Subcutaneous abdominal adipose tissue (tissue), 5 donors: ENCODE measurements around the gene LRP1B.

Experiments
- H3K27ac ChIP-seq: one replicate; pipeline ENCODE4 v1.7.0; 2013; ENCODE audit warnings: low read depth, mild to moderate bottlenecking, inconsistent platforms, low read length, moderate library complexity
- H3K27me3 ChIP-seq, 5 donors: one replicate each; pipeline ENCODE4 v1.7.0; 2013; ENCODE audit warnings: low read length in 5 of 5, inconsistent platforms in 1 of 5; ENCODE audit not compliant: control insufficient read depth in 5 of 5, insufficient read depth in 4 of 5
- H3K36me3 ChIP-seq, 5 donors: one replicate each; pipeline ENCODE4 v1.7.0; 2013; ENCODE audit warnings: low read length in 5 of 5; ENCODE audit not compliant: control insufficient read depth in 5 of 5, insufficient read depth in 5 of 5
- H3K4me1 ChIP-seq, 5 donors: one replicate each; pipeline ENCODE4 v1.7.0; 2013; ENCODE audit warnings: low read length in 5 of 5, mild to moderate bottlenecking in 3 of 5, moderate library complexity in 1 of 5; ENCODE audit not compliant: control insufficient read depth in 5 of 5, insufficient read depth in 5 of 5
- H3K4me3 ChIP-seq, 5 donors: one replicate each; pipeline ENCODE4 v1.7.0; 2013; ENCODE audit warnings: low read length in 5 of 5, low read depth in 1 of 5
- H3K9ac ChIP-seq, 5 donors: one replicate each; pipeline ENCODE4 v1.7.0; 2013; ENCODE audit warnings: low read length in 5 of 5, mild to moderate bottlenecking in 4 of 5, moderate library complexity in 3 of 5
- H3K9me3 ChIP-seq, 5 donors: one replicate each; pipeline ENCODE4 v1.7.0; 2013; ENCODE audit warnings: low read length in 5 of 5; ENCODE audit not compliant: control insufficient read depth in 5 of 5
- donor health status: healthy.
- donor health status: healthy.
- donor health status: healthy.
- donor health status: healthy.
- donor health status: healthy.

LRP1B gene

DNA sequence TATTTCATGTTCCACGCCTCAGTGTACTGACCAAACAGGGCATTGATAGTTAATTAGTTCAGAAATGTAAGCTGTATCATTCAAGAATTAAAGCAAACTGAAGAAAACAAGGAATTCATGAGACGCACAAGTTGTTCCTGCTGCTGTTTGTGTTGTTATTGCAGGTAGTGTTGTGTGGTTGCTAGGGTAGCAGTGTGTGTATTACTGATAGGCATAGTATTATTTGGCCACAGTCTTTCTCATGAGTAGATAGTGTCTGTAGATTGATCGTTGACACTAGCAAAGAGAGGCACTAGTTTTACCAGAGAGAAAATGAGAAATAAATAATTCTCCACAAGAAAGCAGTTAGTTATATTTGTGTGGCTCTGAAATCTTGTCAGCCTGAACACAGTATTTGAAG lies 548.6 kb downstream of the LRP1B start:
- Histone ChIP-seq H3K9ac (no peak overlapping the region), H3K27me3 (no peaks in the 10 kb centered on the region), H3K9me3 (no peaks in the 10 kb centered on the region), H3K36me3 (no peaks in the 10 kb centered on the region), H3K4me1 (no peaks in the 10 kb centered on the region), H3K27ac (no peak overlapping the region), H3K4me3 (no peak overlapping the region)

DNA sequence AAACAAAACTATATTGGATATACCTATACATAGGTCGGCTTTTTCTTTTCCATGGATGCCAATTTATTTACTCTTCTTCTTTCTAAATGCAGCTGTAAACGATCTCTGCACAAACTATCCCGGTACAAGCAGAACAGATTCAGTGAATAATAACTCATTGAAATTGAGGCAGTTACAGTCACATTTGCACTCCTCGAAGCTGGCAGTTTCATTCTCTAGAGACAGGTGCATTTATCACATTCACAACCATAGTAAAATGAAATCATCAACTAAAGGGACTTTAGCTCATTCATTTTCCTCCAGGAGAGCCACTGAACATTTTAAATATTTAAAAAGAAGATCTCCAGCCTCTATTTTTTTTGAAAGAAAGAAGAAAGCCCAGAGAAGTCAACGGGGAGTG lies 551.7 kb downstream of the LRP1B start:
- Histone ChIP-seq H3K36me3 (no peaks in the 10 kb centered on the region), H3K27ac (no peak overlapping the region), H3K4me1 (no peaks in the 10 kb centered on the region), H3K9ac (no peak overlapping the region), H3K4me3 (no peak overlapping the region), H3K27me3 (no peaks in the 10 kb centered on the region), H3K9me3 (no peaks in the 10 kb centered on the region)

DNA sequence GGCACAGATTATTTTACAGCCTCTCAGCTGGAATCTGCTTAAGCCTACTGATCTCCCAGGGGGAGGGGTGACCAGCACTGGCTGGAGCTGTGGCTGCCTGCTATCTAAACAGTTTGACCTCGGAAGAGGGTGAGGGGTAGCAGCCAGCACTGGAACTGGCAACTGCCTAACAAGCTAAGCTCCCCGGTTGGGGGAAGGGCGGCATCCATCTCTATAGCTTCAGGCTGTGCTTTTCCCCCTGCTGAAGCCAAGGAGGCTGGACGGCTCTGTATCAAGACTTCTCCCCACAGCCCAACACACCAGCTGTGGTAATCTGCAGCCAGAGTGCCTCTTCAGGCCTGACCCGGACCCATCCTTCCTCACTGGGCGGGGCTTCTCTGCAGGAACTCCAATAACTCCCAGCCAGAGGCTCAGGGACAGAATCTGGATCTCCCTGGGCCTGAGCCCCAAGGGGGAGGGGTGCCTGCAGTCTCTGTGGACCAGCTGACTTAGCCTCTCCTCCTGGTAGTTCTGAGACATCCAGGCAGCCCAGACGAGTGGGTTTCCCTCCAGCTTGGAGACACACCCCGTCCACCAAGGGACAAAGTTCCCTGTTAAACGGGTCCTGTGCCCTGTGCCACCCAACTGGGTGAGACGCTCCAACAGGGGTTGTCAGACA lies 560.2 kb downstream of the LRP1B start:
- Histone ChIP-seq H3K4me3 (no peak overlapping the region), H3K36me3 (no peaks in the 10 kb centered on the region), H3K9ac (no peak overlapping the region), H3K4me1 (no peaks in the 10 kb centered on the region), H3K27me3 (no peaks in the 10 kb centered on the region), H3K27ac (no peak overlapping the region), H3K9me3 (no peaks in the 10 kb centered on the region)

DNA sequence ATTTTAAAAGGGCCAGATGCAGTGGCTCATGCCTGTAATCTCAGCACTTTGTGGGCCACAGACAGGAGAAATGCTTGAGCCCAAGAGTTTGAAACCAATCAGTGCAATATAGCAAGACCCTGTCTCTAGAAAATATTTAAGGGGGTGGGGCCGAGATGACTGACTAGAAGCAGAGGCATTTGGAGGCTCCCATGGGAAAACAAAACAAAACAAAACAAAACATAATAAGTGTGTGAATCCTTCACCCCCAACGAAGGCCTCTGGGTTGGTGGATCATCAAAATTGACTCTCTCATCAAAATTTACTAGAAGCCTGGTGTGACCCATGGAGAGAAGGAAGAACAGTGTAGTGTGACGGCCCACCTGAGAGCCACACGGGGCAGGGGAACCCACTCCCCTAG lies 560.9 kb downstream of the LRP1B start:
- H3K9ac ChIP-seq: no peak overlapping the region
- H3K4me1 ChIP-seq: no peaks in the 10 kb centered on the region
- no peaks in the 10 kb centered on the region for H3K9me3 ChIP-seq

DNA sequence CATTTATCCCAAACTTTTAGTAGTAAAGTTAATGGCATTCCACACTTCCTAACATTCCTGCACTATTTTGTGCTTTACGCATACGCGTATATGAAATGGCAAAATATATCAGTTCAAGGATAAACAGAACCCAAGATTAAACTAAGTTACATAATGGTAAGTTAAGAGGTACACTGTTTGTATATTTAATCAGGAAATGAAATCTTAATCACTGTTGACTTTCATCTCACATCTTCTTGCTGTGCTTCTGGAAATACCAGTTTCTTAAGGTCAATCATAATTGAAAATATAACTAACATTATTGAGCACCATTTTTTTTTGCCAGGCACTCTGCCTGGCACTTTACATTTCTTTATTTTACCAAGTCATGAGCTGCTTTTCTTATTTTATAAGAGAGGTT lies 565.2 kb downstream of the LRP1B start:
- no peak overlapping the region for H3K4me3 ChIP-seq
- H3K27me3 ChIP-seq: no peaks in the 10 kb centered on the region
- H3K27ac ChIP-seq: no peak overlapping the region
- no peaks in the 10 kb centered on the region for H3K9me3 ChIP-seq
- no peaks in the 10 kb centered on the region for H3K4me1 ChIP-seq
- no peaks in the 10 kb centered on the region for H3K36me3 ChIP-seq
- no peak overlapping the region for H3K9ac ChIP-seq

More for the DNA sequence above, 560.9 kb downstream of the LRP1B start:
- no peaks in the 10 kb centered on the region for H3K36me3 ChIP-seq
- H3K4me3 ChIP-seq: no peak overlapping the region
- no peaks in the 10 kb centered on the region for H3K27me3 ChIP-seq
- H3K27ac ChIP-seq: no peak overlapping the region

DNA sequence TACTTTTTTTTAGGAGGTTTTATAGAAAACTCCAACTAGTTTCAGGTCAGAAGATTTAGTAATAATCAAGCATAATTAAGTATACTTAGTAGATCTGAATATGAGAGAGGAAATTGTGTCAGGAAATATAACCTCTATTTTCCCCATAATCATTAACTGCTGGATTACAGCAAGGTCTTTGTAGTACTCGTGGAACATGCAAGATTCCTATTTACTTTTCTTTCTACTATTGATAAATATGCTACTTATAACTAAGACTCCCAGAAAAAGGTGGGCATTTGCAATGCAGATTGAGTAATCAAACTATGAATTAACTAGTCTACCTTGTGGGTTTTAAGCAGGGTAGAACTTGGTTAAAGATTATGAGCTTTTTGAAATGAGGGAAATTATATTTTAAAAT lies 570.1 kb downstream of the LRP1B start:
- Histone ChIP-seq H3K27ac (no peak overlapping the region), H3K4me3 (no peak overlapping the region), H3K9me3 (no peaks in the 10 kb centered on the region), H3K36me3 (no peaks in the 10 kb centered on the region), H3K9ac (no peak overlapping the region), H3K4me1 (no peaks in the 10 kb centered on the region), H3K27me3 (no peaks in the 10 kb centered on the region)

DNA sequence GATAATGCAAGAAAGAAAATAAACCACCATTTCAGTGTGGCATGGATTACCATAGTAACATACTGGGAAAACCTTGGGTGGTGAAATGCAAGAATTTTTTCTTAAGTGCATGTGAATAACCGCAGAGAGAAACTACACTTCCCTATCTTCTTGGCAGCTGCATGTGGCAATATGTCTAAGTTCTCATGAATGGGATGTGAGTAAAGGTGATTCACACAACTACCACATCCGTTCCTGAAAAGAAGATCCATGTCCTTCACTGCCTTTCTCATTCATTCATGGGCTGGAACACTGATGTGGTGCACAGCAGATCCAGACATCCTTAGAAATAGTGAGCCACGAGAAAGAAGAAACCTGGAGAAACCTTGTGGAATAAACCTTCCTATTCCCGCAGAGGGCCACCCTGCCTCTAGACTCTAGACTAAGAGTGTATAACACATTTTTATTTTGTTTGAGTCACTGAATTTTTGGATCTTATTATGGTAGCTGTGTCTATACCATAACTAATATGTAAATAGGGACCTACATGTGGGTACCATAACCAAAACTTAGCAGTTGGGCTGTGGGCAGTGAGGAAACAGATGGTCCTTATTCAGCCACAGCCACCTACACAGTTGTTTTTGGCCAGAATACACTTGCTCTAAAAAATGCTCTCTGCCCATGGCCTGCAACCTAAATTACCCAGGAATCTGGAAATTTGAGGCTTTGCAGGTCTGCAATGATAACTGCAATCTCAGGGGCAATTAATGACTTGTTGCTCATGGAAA lies 573.3 kb downstream of the LRP1B start:
- no peak overlapping the region for H3K9ac ChIP-seq
- H3K9me3 ChIP-seq: no peaks in the 10 kb centered on the region
- no peaks in the 10 kb centered on the region for H3K27me3 ChIP-seq
- no peak overlapping the region for H3K27ac ChIP-seq
- no peak overlapping the region for H3K4me3 ChIP-seq
- no peaks in the 10 kb centered on the region for H3K36me3 ChIP-seq
- no peaks in the 10 kb centered on the region for H3K4me1 ChIP-seq

DNA sequence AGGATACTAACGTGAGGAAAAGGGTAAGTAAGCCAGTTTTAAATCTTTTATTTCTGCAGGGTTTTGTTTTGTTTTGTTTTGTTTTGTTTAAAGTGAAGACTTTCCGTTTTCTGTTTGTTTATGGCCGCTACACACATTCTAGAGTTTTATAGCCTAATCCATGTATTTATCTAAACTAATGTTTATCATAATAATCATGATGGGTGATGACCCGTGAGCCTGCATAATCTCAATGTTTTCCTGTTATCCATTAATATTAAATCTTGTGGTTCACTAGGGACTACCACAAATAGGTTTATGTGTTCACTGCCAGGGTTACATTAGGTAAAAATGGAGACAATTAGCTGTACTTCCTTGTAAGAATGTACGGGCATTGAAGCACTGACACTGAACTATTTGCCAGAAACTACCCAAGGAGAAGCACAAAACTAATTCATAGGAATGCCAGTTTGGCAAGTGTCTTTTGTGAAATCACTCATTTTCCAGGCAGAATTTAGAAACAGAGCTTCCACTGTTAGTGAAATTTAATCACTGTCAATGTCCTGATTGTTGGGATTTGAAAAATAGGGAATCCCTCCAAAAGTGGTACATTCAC lies 574.8 kb downstream of the LRP1B start:
- H3K9ac ChIP-seq: no peak overlapping the region
- H3K4me3 ChIP-seq: no peak overlapping the region
- H3K36me3 ChIP-seq: no peaks in the 10 kb centered on the region
- H3K9me3 ChIP-seq: no peaks in the 10 kb centered on the region
- no peaks in the 10 kb centered on the region for H3K4me1 ChIP-seq
- no peaks in the 10 kb centered on the region for H3K27me3 ChIP-seq
- H3K27ac ChIP-seq: no peak overlapping the region

DNA sequence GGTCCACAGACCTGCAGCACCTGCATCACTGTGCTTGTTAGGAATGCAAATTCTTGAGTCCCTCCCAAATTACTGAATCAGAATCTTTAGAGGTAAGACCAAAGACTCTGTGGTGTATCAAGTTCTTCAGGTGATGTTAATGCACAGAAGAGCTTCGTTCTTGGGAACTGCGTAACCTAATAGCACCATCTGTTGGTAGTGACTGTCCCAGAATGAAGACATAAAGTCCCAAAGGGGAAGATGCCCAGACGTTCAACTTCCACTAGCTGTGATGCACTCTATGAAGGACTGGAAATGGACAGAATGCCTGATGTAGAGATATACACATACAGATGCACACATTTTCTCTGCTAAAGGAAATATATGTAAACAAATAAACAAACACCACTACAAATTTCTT lies 576.0 kb downstream of the LRP1B start:
- Histone ChIP-seq H3K27ac (no peak overlapping the region), H3K36me3 (no peaks in the 10 kb centered on the region)

DNA sequence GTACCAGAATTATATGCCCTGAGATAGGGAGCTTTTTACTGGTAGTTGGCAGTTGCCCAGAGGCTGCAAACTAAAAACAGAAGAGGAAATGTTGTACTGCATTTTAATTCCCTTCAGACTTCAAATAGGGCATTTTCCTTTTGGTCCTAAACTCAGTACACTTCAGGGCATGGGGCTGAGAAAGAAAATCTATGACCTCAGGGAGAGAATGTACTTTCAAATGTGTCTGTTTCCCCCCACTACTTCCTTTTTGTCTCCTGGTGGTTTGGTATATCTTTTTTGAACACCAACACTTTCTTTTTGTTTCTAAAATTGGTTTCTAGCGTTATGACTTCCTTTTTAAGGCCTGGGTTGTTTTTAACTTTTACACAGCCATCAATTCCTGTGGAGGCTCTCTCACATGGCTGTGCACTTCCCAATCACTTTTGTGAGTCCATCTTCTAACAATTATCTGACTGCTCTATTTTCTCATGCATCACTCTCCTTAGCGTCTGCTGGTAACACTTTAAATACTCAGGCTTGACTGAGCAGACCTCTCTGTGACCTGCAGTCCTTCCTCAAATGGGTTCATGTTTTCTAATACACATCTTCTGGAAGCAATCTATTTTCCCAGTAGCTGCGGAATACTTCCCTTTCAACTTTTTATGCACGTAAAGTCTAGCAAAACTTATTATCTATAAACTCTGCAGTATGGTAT lies 596.0 kb downstream of the LRP1B start:
- Histone ChIP-seq H3K36me3 (no peaks in the 10 kb centered on the region), H3K27me3 (no peaks in the 10 kb centered on the region), H3K9me3 (no peaks in the 10 kb centered on the region), H3K4me3 (no peak overlapping the region), H3K9ac (no peak overlapping the region), H3K27ac (no peak overlapping the region), H3K4me1 (peaks cover 0 to 8% (median 0%) of the 10 kb centered on the region in 5 donors)

More for the DNA sequence above, 576.0 kb downstream of the LRP1B start:
- no peak overlapping the region for H3K9ac ChIP-seq
- no peak overlapping the region for H3K4me3 ChIP-seq
- H3K9me3 ChIP-seq: no peaks in the 10 kb centered on the region
- H3K4me1 ChIP-seq: no peaks in the 10 kb centered on the region
- no peaks in the 10 kb centered on the region for H3K27me3 ChIP-seq
